ENCODE measurements around the gene RASD2. TPM values are rescaled to one million over a fixed set of nuclear protein-coding genes. Genes with fewer than 3 reads are reported as not detected.

RASD2 gene
- total and polyA plus RNA-seq, 9 donors: 0.24 to 4.4 (median 2.8) TPM

GRCh38 chr22:35544827-35545226, 4.2 kb downstream of the RASD2 start:
- WGBS, 3 donors: 85 to 86% (median 86%) methylated on average over 9 of the region's 9 CpGs
- Histone ChIP-seq H3K4me3 (no peak overlapping the region), H3K36me3 (no peaks in the 10 kb centered on the region), H3K27ac (no peak overlapping the region), H3K9me3 (no peaks in the 10 kb centered on the region), H3K27me3 (no peaks in the 10 kb centered on the region), H3K4me1 (ENCODE audit: insufficient read depth) (peaks cover 11% of the 10 kb centered on the region)
- DNase-seq: no peak
- TF ChIP-seq, protein P1, sequence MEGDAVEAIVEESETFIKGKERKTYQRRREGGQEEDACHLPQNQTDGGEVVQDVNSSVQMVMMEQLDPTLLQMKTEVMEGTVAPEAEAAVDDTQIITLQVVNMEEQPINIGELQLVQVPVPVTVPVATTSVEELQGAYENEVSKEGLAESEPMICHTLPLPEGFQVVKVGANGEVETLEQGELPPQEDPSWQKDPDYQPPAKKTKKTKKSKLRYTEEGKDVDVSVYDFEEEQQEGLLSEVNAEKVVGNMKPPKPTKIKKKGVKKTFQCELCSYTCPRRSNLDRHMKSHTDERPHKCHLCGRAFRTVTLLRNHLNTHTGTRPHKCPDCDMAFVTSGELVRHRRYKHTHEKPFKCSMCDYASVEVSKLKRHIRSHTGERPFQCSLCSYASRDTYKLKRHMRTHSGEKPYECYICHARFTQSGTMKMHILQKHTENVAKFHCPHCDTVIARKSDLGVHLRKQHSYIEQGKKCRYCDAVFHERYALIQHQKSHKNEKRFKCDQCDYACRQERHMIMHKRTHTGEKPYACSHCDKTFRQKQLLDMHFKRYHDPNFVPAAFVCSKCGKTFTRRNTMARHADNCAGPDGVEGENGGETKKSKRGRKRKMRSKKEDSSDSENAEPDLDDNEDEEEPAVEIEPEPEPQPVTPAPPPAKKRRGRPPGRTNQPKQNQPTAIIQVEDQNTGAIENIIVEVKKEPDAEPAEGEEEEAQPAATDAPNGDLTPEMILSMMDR (IDR thresholded peaks at IDR 0.05): no peak
- TF ChIP-seq POLR2A (IDR thresholded peaks at IDR 0.05) (no peak), EP300 (IDR thresholded peaks at IDR 0.05) (no peak)
- intact Hi-C loops (cut with DNase I): no loop called here

GRCh38 chr22:35546886-35547285, 6.3 kb downstream of the RASD2 start:
- TF ChIP-seq EP300 (IDR thresholded peaks at IDR 0.05) (no peak), POLR2A (IDR thresholded peaks at IDR 0.05) (no peak)
- TF ChIP-seq, protein P1 (IDR thresholded peaks at IDR 0.05): no peak
- H3K4me1 ChIP-seq (ENCODE audit: insufficient read depth): peaks cover 8% of the 10 kb centered on the region

GRCh38 chr22:35547987-35548721, 7.5 kb downstream of the RASD2 start:
- H3K36me3 ChIP-seq: no peaks in the 10 kb centered on the region
- H3K27me3 ChIP-seq: no peaks in the 10 kb centered on the region
- no peak for DNase-seq
- no peak overlapping the region for H3K27ac ChIP-seq
- intact Hi-C loops (cut with DNase I): no loop called here
- H3K4me1 ChIP-seq (ENCODE audit: insufficient read depth): peaks cover 8% of the 10 kb centered on the region
- H3K4me3 ChIP-seq: no peak overlapping the region
- no peaks in the 10 kb centered on the region for H3K9me3 ChIP-seq
- TF ChIP-seq EP300 (IDR thresholded peaks at IDR 0.05): no peak
- no peak for TF ChIP-seq POLR2A (IDR thresholded peaks at IDR 0.05)
- TF ChIP-seq, protein P1 (IDR thresholded peaks at IDR 0.05): no peak
- WGBS, 3 donors: 80 to 83% (median 81%) methylated on average over 13 of the region's 13 CpGs

More at GRCh38 chr22:35546886-35547285, 6.3 kb downstream of the RASD2 start:
- intact Hi-C loops (cut with DNase I): no loop called here
- Histone ChIP-seq H3K36me3 (no peaks in the 10 kb centered on the region), H3K9me3 (no peaks in the 10 kb centered on the region), H3K27ac (no peak overlapping the region), H3K4me3 (no peak overlapping the region), H3K27me3 (no peaks in the 10 kb centered on the region)
- no peak for DNase-seq
- WGBS, 3 donors: 94 to 95% (median 94%) methylated on average over 17 to 18 of the region's 18 CpGs

GRCh38 chr22:35548722-35549112, 8.1 kb downstream of the RASD2 start:
- peaks cover 8% of the 10 kb centered on the region for H3K4me1 ChIP-seq (ENCODE audit: insufficient read depth)

More at GRCh38 chr22:35548722-35549112, 8.1 kb downstream of the RASD2 start:
- TF ChIP-seq POLR2A (IDR thresholded peaks at IDR 0.05) (no peak), EP300 (IDR thresholded peaks at IDR 0.05) (no peak)
- TF ChIP-seq, protein P1 (IDR thresholded peaks at IDR 0.05): no peak
- intact Hi-C loops (cut with DNase I): no loop called here
- H3K27ac ChIP-seq: no peak overlapping the region
- DNase-seq: no peak
- H3K36me3 ChIP-seq: no peaks in the 10 kb centered on the region
- no peaks in the 10 kb centered on the region for H3K9me3 ChIP-seq
- H3K4me3 ChIP-seq: no peak overlapping the region
- 51 to 68% (median 60%) methylated on average over 8 of the region's 8 CpGs for WGBS, 3 donors
- H3K27me3 ChIP-seq: no peaks in the 10 kb centered on the region
